ENCODE data around the gene PTPRT.

PTPRT gene

DNA sequence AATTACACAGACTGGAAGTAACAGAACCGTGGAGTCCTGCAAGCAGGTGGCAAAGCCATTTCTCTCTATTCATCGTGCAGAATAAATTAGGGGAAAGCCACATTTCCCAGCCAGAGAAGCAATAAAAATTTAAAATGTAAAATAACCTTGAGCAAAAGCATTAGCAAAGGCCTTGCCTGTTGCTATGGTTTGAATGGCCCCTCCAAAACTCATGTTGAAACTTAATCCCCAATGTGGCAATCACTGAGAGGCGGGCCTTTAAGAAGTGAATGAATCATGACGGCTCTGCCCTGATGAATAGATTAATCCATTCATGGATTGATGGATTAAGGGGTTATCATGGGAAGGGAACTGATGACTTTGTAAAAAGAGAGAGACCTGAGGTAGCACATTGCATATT, 679.0 kb downstream of the PTPRT start:
- TF ChIP-seq, protein P1, sequence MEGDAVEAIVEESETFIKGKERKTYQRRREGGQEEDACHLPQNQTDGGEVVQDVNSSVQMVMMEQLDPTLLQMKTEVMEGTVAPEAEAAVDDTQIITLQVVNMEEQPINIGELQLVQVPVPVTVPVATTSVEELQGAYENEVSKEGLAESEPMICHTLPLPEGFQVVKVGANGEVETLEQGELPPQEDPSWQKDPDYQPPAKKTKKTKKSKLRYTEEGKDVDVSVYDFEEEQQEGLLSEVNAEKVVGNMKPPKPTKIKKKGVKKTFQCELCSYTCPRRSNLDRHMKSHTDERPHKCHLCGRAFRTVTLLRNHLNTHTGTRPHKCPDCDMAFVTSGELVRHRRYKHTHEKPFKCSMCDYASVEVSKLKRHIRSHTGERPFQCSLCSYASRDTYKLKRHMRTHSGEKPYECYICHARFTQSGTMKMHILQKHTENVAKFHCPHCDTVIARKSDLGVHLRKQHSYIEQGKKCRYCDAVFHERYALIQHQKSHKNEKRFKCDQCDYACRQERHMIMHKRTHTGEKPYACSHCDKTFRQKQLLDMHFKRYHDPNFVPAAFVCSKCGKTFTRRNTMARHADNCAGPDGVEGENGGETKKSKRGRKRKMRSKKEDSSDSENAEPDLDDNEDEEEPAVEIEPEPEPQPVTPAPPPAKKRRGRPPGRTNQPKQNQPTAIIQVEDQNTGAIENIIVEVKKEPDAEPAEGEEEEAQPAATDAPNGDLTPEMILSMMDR (IDR thresholded peaks at IDR 0.05; ENCODE audit: low read depth, low read length), result no peak
- no peak for DNase-seq
- H3K4me3 ChIP-seq (ENCODE audit: low read depth, low read length), result no peak overlapping the region

DNA sequence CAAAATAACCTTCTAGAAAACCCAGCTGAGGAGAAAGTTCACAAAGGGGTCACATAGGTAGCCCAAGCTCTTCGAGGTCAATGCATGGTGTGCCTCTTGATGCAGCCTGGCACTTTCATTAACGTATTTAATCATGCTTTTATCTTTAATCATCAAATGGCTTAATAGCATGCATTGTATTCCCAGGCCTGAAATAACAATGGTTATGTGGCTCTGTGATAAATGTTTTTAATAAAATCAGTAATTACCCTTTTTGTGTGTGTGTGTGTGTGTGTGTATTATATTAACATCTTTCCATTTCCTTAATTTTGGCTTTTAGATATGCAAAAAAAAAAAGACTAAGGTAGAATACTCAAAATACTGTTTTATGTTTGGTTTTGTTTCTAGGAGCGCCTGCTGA, 681.8 kb downstream of the PTPRT start:
- Histone ChIP-seq H3K36me3 (no peaks in the 10 kb centered on the region), H3K4me1 (no peaks in the 10 kb centered on the region), H3K27me3 (no peaks in the 10 kb centered on the region), H3K9me3 (no peaks in the 10 kb centered on the region), H3K4me3 (ENCODE audit: low read depth, low read length) (no peak overlapping the region)
- no peak for DNase-seq
- TF ChIP-seq, protein P1 (IDR thresholded peaks at IDR 0.05; ENCODE audit: low read depth, low read length), result no peak

More for the DNA sequence above, 679.0 kb downstream of the PTPRT start:
- H3K9me3 ChIP-seq, result no peaks in the 10 kb centered on the region
- no peaks in the 10 kb centered on the region for H3K36me3 ChIP-seq
- H3K4me1 ChIP-seq, result no peaks in the 10 kb centered on the region
- H3K27me3 ChIP-seq, result no peaks in the 10 kb centered on the region

DNA sequence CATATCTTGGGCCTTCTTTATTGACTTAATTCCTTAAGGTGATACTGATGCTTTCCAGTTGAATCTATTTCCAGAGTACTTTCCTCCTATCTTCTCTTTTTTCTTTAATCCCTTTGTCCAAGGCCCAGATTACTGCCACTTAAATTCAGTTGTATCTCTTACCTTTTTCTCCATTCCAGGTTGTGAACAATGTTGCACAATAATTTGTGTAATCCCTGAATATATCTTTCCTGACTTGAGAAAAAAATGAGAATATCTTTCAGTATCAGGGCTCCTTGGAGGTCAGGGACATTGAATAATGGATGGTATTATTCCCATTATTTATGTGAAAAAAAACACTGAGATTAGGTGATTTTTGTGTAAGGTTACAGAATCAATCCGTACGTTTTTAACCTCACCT, 683.3 kb downstream of the PTPRT start:
- DNase-seq, result no peak
- Histone ChIP-seq H3K4me1 (no peaks in the 10 kb centered on the region), H3K27me3 (no peaks in the 10 kb centered on the region), H3K9me3 (no peaks in the 10 kb centered on the region), H3K36me3 (no peaks in the 10 kb centered on the region), H3K4me3 (ENCODE audit: low read depth, low read length) (no peak overlapping the region)
- TF ChIP-seq, protein P1 (IDR thresholded peaks at IDR 0.05; ENCODE audit: low read depth, low read length), result no peak

DNA sequence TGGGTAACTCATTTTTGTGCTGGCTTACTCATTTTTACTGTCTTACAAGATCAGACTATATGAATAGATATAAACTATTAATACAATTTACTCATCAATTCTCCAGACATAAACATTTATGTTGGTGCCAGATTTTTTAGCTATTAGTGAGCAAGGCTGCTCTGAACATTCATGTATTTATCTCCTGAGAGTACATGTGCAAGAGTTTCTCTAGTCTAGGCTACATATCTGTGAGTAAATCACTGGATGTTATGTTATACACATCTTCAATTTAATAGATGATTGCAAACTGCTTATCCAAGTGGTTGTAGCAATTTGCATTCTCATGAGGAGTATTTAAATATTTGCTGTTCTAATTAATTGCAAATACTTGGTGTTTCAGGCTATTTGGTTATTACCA, 687.1 kb downstream of the PTPRT start:
- H3K9me3 ChIP-seq, result no peaks in the 10 kb centered on the region
- no peaks in the 10 kb centered on the region for H3K36me3 ChIP-seq
- H3K4me3 ChIP-seq (ENCODE audit: low read depth, low read length), result no peak overlapping the region
- TF ChIP-seq, protein P1 (IDR thresholded peaks at IDR 0.05; ENCODE audit: low read depth, low read length), result no peak
- no peaks in the 10 kb centered on the region for H3K27me3 ChIP-seq
- DNase-seq, result no peak
- no peaks in the 10 kb centered on the region for H3K4me1 ChIP-seq

DNA sequence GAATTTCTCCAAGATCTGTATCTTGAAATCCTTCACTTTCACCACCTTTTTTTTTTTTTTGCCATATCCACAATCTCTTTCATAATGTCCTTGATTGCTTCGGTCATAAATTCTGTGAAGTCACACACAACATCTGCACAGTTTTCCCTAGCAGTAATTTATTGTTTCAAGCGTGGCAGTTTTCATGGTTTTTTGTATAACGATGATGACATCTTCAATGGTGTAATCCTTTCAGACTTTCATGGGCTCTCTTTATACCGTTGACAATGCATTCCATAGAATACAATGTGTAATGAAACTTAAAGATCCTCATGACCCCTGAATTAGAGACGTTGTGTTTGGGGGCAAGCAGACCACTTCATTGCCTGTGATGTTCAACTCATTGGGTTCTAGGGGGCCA, 693.1 kb downstream of the PTPRT start:
- DNase-seq, result no peak
- Histone ChIP-seq H3K4me3 (ENCODE audit: low read depth, low read length) (no peak overlapping the region), H3K9me3 (no peaks in the 10 kb centered on the region), H3K27me3 (0 out of 2 replicates have a peak, but pooled peaks cover 7% of the 10 kb centered on the region), H3K4me1 (no peaks in the 10 kb centered on the region), H3K36me3 (no peaks in the 10 kb centered on the region)
- TF ChIP-seq, protein P1 (IDR thresholded peaks at IDR 0.05; ENCODE audit: low read depth, low read length), result no peak

DNA sequence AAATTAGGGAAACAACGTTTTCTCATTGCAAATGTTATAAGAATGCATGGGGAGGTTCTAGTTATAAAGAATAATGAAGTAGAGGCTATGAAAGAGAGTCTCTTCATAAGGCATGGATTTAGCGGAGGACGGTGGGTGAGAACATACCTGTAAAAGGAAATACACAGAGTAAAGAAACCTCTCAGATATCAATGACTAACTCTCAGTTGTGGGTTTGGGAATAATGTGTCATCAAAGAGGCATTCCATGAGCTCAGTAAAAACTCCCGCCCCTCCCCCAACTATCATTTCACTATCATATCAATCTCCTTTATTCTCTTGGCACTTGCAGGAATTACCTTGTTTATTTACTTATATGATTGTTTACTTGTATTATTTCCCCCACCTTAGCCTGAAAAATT, 695.4 kb downstream of the PTPRT start:
- DNase-seq, result no peak
- no peak overlapping the region for H3K4me3 ChIP-seq (ENCODE audit: low read depth, low read length)
- no peaks in the 10 kb centered on the region for H3K4me1 ChIP-seq
- 0 out of 2 replicates have a peak, but pooled peaks cover 7% of the 10 kb centered on the region for H3K27me3 ChIP-seq
- H3K36me3 ChIP-seq, result no peaks in the 10 kb centered on the region
- no peaks in the 10 kb centered on the region for H3K9me3 ChIP-seq
- TF ChIP-seq, protein P1 (IDR thresholded peaks at IDR 0.05; ENCODE audit: low read depth, low read length), result no peak
